ENCODE data around the gene TIMP2.

TIMP2 gene

DNA sequence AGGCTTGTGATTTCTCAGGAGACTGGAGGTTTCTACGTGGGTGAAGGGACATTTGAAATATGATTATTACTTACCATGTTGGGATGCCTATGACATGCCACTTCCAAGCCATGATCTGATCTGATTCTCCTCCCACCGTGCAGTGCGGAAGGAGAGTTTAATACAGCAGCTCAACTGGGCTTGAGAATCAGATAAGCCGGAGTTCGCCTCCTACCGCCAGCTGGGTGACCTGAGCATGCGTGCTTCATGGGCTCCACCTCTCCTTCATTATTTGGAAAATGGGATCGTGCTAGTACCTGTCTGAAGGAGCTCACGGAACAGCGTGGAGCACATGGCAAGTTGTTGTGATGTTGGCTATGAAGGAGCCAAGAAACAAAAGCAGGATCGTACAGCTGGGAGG lies 12.4 kb upstream of the TIMP2 start:
- H3K79me2 ChIP-seq (ENCODE audit: insufficient read depth, low read depth): no peaks in the 10 kb centered on the region
- no peaks in the 10 kb centered on the region for H3K27me3 ChIP-seq (ENCODE audit: insufficient read depth, low read depth)
- no peak overlapping the region for H3K9ac ChIP-seq
- no peak overlapping the region for H3K4me2 ChIP-seq
- H3K4me3 ChIP-seq (IDR thresholded peaks at IDR 0.05; ENCODE audit: insufficient read depth, low read depth, low read length): no peak overlapping the region
- peaks cover 18% of the 10 kb centered on the region for H3K4me1 ChIP-seq (ENCODE audit: low read depth, poor library complexity, severe bottlenecking)
- TF ChIP-seq, protein P1, sequence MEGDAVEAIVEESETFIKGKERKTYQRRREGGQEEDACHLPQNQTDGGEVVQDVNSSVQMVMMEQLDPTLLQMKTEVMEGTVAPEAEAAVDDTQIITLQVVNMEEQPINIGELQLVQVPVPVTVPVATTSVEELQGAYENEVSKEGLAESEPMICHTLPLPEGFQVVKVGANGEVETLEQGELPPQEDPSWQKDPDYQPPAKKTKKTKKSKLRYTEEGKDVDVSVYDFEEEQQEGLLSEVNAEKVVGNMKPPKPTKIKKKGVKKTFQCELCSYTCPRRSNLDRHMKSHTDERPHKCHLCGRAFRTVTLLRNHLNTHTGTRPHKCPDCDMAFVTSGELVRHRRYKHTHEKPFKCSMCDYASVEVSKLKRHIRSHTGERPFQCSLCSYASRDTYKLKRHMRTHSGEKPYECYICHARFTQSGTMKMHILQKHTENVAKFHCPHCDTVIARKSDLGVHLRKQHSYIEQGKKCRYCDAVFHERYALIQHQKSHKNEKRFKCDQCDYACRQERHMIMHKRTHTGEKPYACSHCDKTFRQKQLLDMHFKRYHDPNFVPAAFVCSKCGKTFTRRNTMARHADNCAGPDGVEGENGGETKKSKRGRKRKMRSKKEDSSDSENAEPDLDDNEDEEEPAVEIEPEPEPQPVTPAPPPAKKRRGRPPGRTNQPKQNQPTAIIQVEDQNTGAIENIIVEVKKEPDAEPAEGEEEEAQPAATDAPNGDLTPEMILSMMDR (conservative IDR thresholded peaks at IDR 0.05; ENCODE audit: low read depth, low read length): no peak
- no peaks in the 10 kb centered on the region for H4K20me1 ChIP-seq (ENCODE audit: insufficient read depth)
- H3K27ac ChIP-seq: no peak overlapping the region
- H2AFZ ChIP-seq (ENCODE audit: low read depth): no peak overlapping the region
- no peaks in the 10 kb centered on the region for H3K36me3 ChIP-seq (ENCODE audit: insufficient read depth)

DNA sequence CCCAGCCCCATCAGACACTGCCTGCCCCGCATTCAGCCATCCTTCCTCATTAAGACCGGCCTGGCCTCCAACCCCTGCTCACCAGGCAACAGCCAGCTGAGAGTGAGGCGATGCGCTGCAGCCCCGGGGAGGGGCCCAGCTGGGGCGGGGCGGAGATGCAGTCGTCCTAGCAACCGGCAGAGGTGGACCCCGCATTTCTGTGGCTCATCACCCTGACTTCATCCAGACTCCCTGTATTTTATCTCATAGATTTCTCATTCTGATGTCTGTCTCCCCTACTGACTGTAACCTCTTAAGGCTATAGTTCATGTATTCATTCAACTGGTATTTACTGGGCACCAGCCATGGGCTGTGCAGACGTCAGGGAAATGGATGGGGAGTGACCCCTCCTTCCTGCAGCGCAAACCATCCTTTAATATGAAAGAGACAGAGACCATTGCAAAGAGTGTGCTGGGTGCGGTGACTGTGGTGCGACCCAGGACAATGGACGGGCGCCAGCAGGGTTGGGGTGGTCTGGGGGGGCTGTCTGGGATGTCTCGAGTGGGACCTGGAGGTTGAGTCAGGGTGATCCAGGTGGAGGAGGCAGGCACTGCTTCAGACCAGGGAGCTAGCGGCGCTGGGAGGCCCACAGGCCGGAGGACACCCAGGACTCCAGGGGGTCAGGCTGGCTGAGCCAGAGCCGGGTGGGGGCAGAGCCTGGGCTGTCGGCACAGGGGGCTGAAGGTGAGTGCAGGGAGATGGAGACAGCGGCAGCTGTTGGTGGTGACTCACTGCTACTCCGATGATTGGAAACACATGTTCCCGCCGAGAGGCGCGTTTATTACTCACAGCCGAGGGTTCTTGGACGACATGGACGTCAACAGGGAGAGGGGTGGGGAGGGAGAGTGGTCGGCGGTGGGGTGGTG lies 10.5 kb upstream of the TIMP2 start:
- Histone ChIP-seq H3K4me2 (no peak overlapping the region), H3K4me1 (ENCODE audit: low read depth, poor library complexity, severe bottlenecking) (peaks cover 18% of the 10 kb centered on the region), H3K9ac (no peak overlapping the region), H2AFZ (ENCODE audit: low read depth) (no peak overlapping the region), H3K36me3 (ENCODE audit: insufficient read depth) (no peaks in the 10 kb centered on the region), H3K27me3 (ENCODE audit: insufficient read depth, low read depth) (no peaks in the 10 kb centered on the region), H3K27ac (no peak overlapping the region), H3K4me3 (IDR thresholded peaks at IDR 0.05; ENCODE audit: insufficient read depth, low read depth, low read length) (no peak overlapping the region), H4K20me1 (ENCODE audit: insufficient read depth) (no peaks in the 10 kb centered on the region), H3K79me2 (ENCODE audit: insufficient read depth, low read depth) (no peaks in the 10 kb centered on the region)
- TF ChIP-seq, protein P1 (conservative IDR thresholded peaks at IDR 0.05; ENCODE audit: low read depth, low read length): no peak

DNA sequence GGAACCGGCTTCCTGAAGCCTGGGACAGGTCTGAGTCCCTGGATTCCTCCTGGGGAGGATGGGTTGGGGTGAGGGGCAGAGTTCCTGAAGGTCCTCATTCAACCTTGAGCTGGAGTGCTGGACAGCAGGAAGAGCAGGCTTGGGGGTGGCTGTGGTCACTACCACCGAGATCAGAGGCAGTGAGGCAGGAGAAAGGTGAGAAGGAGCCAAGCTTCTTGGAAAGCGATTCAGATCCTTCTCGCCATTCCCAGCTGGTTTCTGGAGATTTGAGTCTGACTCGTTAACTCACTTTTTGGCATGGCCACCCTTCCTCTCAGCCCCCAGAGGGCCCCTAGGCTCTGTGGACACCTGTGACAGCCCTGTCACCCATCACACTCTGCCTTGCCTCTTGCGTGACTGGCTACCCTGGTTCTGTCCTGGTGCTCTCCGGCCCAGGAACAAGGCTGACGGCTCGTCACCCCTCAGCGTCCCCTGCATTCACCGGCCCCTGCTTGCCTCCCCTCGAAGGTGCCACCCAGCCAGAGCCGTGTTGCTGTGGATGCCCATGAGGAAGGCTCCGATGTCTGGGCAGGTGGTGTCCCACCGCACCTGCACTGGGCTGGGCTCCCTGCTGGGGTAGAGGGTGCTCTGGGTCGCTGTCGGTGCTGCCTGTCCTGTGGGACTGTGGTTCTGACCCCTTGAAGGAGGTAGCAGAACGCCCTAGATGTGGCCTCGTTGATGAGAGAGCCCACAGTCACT lies 9.7 kb upstream of the TIMP2 start:
- Histone ChIP-seq H3K4me2 (no peak overlapping the region), H3K9ac (no peak overlapping the region), H2AFZ (ENCODE audit: low read depth) (no peak overlapping the region)

DNA sequence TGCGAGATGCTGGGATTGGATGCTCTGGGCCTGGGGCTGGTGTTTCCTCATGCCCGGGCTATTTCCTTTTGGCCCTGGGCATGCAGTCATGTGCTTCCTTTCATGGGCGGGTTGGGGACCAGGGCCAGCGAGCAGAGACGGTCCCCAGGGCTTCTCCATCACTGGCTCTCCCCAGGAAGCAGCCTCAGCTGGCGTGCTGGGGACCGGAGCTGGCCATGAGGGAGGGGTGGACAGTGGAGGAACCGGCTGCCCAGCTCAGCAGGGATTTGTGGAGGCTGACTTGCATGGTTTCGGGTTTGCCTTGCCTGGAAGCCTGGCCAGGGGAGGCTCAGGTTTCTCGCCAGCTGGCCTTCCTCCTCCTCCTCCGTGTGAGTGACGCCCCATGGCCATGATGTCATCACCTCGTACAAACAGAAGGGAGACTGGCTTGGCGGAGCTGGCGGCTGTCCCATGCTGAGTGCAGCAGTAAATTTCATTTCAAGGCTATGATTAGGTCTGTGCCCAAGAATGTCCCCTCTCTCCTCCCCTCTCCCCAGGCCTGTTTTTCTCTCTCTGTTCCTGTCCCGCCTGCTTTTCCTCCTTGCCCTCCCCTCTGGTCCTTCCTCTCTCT lies 8.9 kb upstream of the TIMP2 start:
- Histone ChIP-seq H3K4me1 (ENCODE audit: low read depth, poor library complexity, severe bottlenecking) (peaks cover 18% of the 10 kb centered on the region), H3K4me3 (IDR thresholded peaks at IDR 0.05; ENCODE audit: insufficient read depth, low read depth, low read length) (no peak overlapping the region), H3K27me3 (ENCODE audit: insufficient read depth, low read depth) (no peaks in the 10 kb centered on the region), H3K4me2 (peak overlapping the region; percentile 29; the same call in 1 of the 2 replicates), H3K27ac (peak overlapping the region; percentile 40; the same call in 1 of the 2 replicates), H4K20me1 (ENCODE audit: insufficient read depth) (no peaks in the 10 kb centered on the region), H2AFZ (ENCODE audit: low read depth) (peak overlapping the region; percentile 67), H3K9ac (peak overlapping the region; percentile 11; the same call in 1 of the 2 replicates), H3K79me2 (ENCODE audit: insufficient read depth, low read depth) (no peaks in the 10 kb centered on the region), H3K36me3 (ENCODE audit: insufficient read depth) (no peaks in the 10 kb centered on the region)
- TF ChIP-seq, protein P1 (conservative IDR thresholded peaks at IDR 0.05; ENCODE audit: low read depth, low read length): no peak

More for the DNA sequence above, 9.7 kb upstream of the TIMP2 start:
- Histone ChIP-seq H3K4me1 (ENCODE audit: low read depth, poor library complexity, severe bottlenecking) (peaks cover 18% of the 10 kb centered on the region), H3K27ac (no peak overlapping the region), H4K20me1 (ENCODE audit: insufficient read depth) (no peaks in the 10 kb centered on the region), H3K4me3 (IDR thresholded peaks at IDR 0.05; ENCODE audit: insufficient read depth, low read depth, low read length) (no peak overlapping the region), H3K79me2 (ENCODE audit: insufficient read depth, low read depth) (no peaks in the 10 kb centered on the region), H3K27me3 (ENCODE audit: insufficient read depth, low read depth) (no peaks in the 10 kb centered on the region), H3K36me3 (ENCODE audit: insufficient read depth) (no peaks in the 10 kb centered on the region)
- TF ChIP-seq, protein P1 (conservative IDR thresholded peaks at IDR 0.05; ENCODE audit: low read depth, low read length): no peak

Data from KMS-11 (cell line).